H1 (cell line): ENCODE measurements around the gene CNGA2. TPM values are rescaled to one million over a fixed set of nuclear protein-coding genes. Genes with fewer than 3 reads are reported as not detected.

ENCODE experiments used
- CTCF ChIA-PET: fragments of 300-600 bp; sonication (Branson Sonifier 250); formaldehyde crosslinking; loops from one replicate; lab custom pipeline; 2021; ENCODE audit not compliant: partially characterized antibody; lab: Charles Lee
- POLR2A ChIA-PET: fragments of 300-600 bp; sonication (Branson Sonifier 250); formaldehyde crosslinking; loops from one replicate; lab custom pipeline; 2021; ENCODE audit warnings: inconsistent platforms; ENCODE audit not compliant: partially characterized antibody; lab: Charles Lee
- DNase-seq, 2 experiments: peaks; one replicate each; pipeline versions ENCODE4 v3.0.0 to v3.0.0-alpha.2; 2010 to 2022; ENCODE audit warnings: low spot score in 2 of 2, low read depth in 1 of 2, mixed read lengths in 1 of 2
- FAIRE-seq: peaks from 2 replicates; lab custom pipeline; 2011; peaks lifted over from hg19 to GRCh38; lab: Jason Lieb, UNC
- H2AFZ ChIP-seq: 2 replicates; pipeline ENCODE4 v1.8.1; 2012; ENCODE audit warnings: low read length, inconsistent platforms
- H2AK5ac ChIP-seq: 2 replicates; pipeline ENCODE4 v1.6.1; 2013; ENCODE audit warnings: low read depth, low read length
- H2BK120ac ChIP-seq: replicated peaks from 2 replicates; pipeline ENCODE3; 2013; ENCODE audit warnings: low read depth, low read length, inconsistent platforms
- H2BK12ac ChIP-seq: 2 replicates; pipeline ENCODE4 v1.6.1; 2013; ENCODE audit warnings: low read depth, low read length
- H2BK15ac ChIP-seq: 2 replicates; pipeline ENCODE4 v1.6.1; 2013; ENCODE audit warnings: low read length
- H2BK20ac ChIP-seq: 2 replicates; pipeline ENCODE4 v1.6.1; 2013; ENCODE audit warnings: low read length
- H2BK5ac ChIP-seq: 2 replicates; pipeline ENCODE4 v1.6.1; 2013; ENCODE audit warnings: low read depth, low read length
- H3K14ac ChIP-seq: 2 replicates; pipeline ENCODE4 v1.6.1; 2013; ENCODE audit warnings: inconsistent platforms; ENCODE audit not compliant: insufficient read length
- H3K18ac ChIP-seq: 2 replicates; pipeline ENCODE4 v1.6.1; 2013; ENCODE audit warnings: low read length; ENCODE audit errors: extremely low read depth
- H3K23ac ChIP-seq: 2 replicates; pipeline ENCODE4 v1.6.1; 2013; ENCODE audit warnings: inconsistent platforms; ENCODE audit not compliant: insufficient read length
- H3K23me2 ChIP-seq: 2 replicates; pipeline ENCODE4 v1.6.1; 2013; ENCODE audit warnings: low read depth, low read length
- H3K27ac ChIP-seq: 2 replicates; pipeline ENCODE4 v1.6.1; 2011; ENCODE audit warnings: low read depth, low read length, inconsistent platforms
- H3K27me3 ChIP-seq, 4 experiments: replicated peaks in 1 of 4; 1 replicate in 1 of 4; 2 replicates in 3 of 4; pipeline versions ENCODE4 v1.6.1 to v1.8.1; 2011 to 2013; ENCODE audit warnings: low read length in 3 of 4, mild to moderate bottlenecking in 3 of 4, inconsistent platforms in 2 of 4, mixed read lengths in 2 of 4, moderate library complexity in 1 of 4; ENCODE audit not compliant: control insufficient read depth in 3 of 4, insufficient read depth in 3 of 4; ENCODE audit errors: extremely low read depth in 1 of 4
- H3K36me3 ChIP-seq, 4 experiments: 2 replicates each; pipeline versions ENCODE4 v1.6.1 to v1.8.1; 2011 to 2013; ENCODE audit warnings: mild to moderate bottlenecking in 4 of 4, low read length in 3 of 4, moderate library complexity in 2 of 4, control low read depth in 1 of 4, inconsistent platforms in 1 of 4; ENCODE audit not compliant: insufficient read depth in 4 of 4, control insufficient read depth in 2 of 4
- H3K4ac ChIP-seq: replicated peaks from 2 replicates; pipeline ENCODE3; 2013; ENCODE audit warnings: low read length, low read depth, mixed read lengths, inconsistent platforms; ENCODE audit not compliant: insufficient read length
- H3K4me1 ChIP-seq, 4 experiments: replicated peaks in 1 of 4; 1 replicate in 1 of 4; 2 replicates in 3 of 4; pipeline versions ENCODE4 v1.6.1 to v1.8.1; 2011 to 2013; ENCODE audit warnings: low read length in 3 of 4, inconsistent platforms in 2 of 4, mixed read lengths in 1 of 4; ENCODE audit not compliant: insufficient read depth in 4 of 4, control insufficient read depth in 3 of 4
- H3K4me2 ChIP-seq, 2 experiments: 2 replicates each; pipeline versions ENCODE4 v1.6.1 to v1.8.1; 2011 to 2013; ENCODE audit warnings: low read depth in 2 of 2, low read length in 2 of 2, control low read depth in 1 of 2, inconsistent platforms in 1 of 2, mild to moderate bottlenecking in 1 of 2; ENCODE audit not compliant: insufficient read depth in 1 of 2
- H3K4me3 ChIP-seq, 4 experiments: fragments of 200-600, 300-600 bp in 1 of 4; sonication (generic), shearing (Covaris generic), sonication (Bioruptor Twin) in 1 of 4; 2 replicates each; pipeline versions ENCODE4 v1.5.1 to v1.8.1; 2011 to 2016; ENCODE audit warnings: low read length in 4 of 4, low read depth in 3 of 4, control low read depth in 2 of 4, inconsistent platforms in 2 of 4, mild to moderate bottlenecking in 2 of 4, mixed read lengths in 1 of 4, moderate library complexity in 1 of 4; ENCODE audit not compliant: insufficient read depth in 2 of 4; ENCODE audit errors: extremely low read depth in 1 of 4
- H3K56ac ChIP-seq: replicated peaks from 2 replicates; pipeline ENCODE3; 2013; ENCODE audit warnings: low read depth, mild to moderate bottlenecking, mixed read lengths, low read length, inconsistent platforms; ENCODE audit not compliant: insufficient read length
- H3K79me1 ChIP-seq: 2 replicates; pipeline ENCODE4 v1.6.1; 2013; ENCODE audit warnings: low read depth, low read length, control low read depth
- H3K79me2 ChIP-seq, 2 experiments: 2 replicates each; pipeline versions ENCODE4 v1.6.1 to v1.8.1; 2012 to 2013; ENCODE audit warnings: low read length in 2 of 2, mild to moderate bottlenecking in 2 of 2, inconsistent platforms in 1 of 2; ENCODE audit not compliant: insufficient read depth in 2 of 2, control insufficient read depth in 1 of 2
- H3K9ac ChIP-seq, 4 experiments: replicated peaks in 1 of 4; 1 replicate in 1 of 4; 2 replicates in 3 of 4; pipeline versions ENCODE4 v1.6.1 to v1.8.1; 2011 to 2013; ENCODE audit warnings: low read depth in 3 of 4, low read length in 3 of 4, control low read depth in 2 of 4, mild to moderate bottlenecking in 2 of 4, moderate library complexity in 2 of 4, inconsistent platforms in 1 of 4; ENCODE audit errors: extremely low read depth in 1 of 4
- H3K9me3 ChIP-seq, 2 experiments: 2 replicates each; pipeline versions ENCODE4 v1.6.1 to v1.8.1; 2012 to 2013; ENCODE audit warnings: mild to moderate bottlenecking in 2 of 2, moderate library complexity in 2 of 2, control low read depth in 1 of 2, inconsistent platforms in 1 of 2, low read depth in 1 of 2, low read length in 1 of 2, mixed read lengths in 1 of 2; ENCODE audit not compliant: insufficient read depth in 2 of 2
- H4K20me1 ChIP-seq, 2 experiments: replicated peaks in 1 of 2; 2 replicates each; pipeline versions ENCODE3 to v1.8.1; 2011 to 2013; ENCODE audit warnings: inconsistent platforms in 2 of 2, low read length in 2 of 2, mild to moderate bottlenecking in 1 of 2; ENCODE audit not compliant: insufficient read depth in 2 of 2, control insufficient read depth in 1 of 2
- H4K5ac ChIP-seq: 2 replicates; pipeline ENCODE4 v1.6.1; 2013; ENCODE audit warnings: low read length, low read depth, mixed read lengths, inconsistent platforms; ENCODE audit not compliant: insufficient read length
- H4K8ac ChIP-seq: 2 replicates; pipeline ENCODE4 v1.8.0; 2013; ENCODE audit warnings: mild to moderate bottlenecking, moderate library complexity, low read length, inconsistent platforms; ENCODE audit not compliant: insufficient read depth; ENCODE audit errors: extremely low read depth
- H4K91ac ChIP-seq: replicated peaks from 2 replicates; pipeline ENCODE3; 2013; ENCODE audit warnings: low read length, mixed read lengths, inconsistent platforms; ENCODE audit not compliant: insufficient read length
- BACH1 ChIP-seq: IDR thresholded peaks from 2 replicates; pipeline ENCODE4 v1.6.1; 2012; ENCODE audit warnings: low read length, improper control_type of control experiment
- CREB1 ChIP-seq: IDR thresholded peaks from 2 replicates; pipeline ENCODE4 v1.6.1; 2012; ENCODE audit warnings: inconsistent platforms
- E2F6 ChIP-seq: IDR thresholded peaks from 2 replicates; pipeline ENCODE4 v1.6.1; 2012; ENCODE audit warnings: inconsistent platforms
- NRF1 ChIP-seq: IDR thresholded peaks from 2 replicates; pipeline ENCODE4 v1.6.1; 2011; ENCODE audit warnings: mild to moderate bottlenecking, low read depth, low read length, improper control_type of control experiment
- POU5F1 ChIP-seq: IDR thresholded peaks from 2 replicates; pipeline ENCODE4 v1.6.1; 2011; ENCODE audit warnings: low read depth, mild to moderate bottlenecking, low read length, moderate library complexity
- RBBP5 ChIP-seq: IDR thresholded peaks from 2 replicates; pipeline ENCODE4 v1.7.1; 2012; ENCODE audit warnings: low read depth, mild to moderate bottlenecking, inconsistent platforms, low read length, moderate library complexity, borderline replicate concordance
- SIRT6 ChIP-seq: IDR thresholded peaks from one replicate; pipeline ENCODE4 v1.7.1; 2012; ENCODE audit warnings: low read length, inconsistent platforms
- TAF1 ChIP-seq: IDR thresholded peaks from 2 replicates; pipeline ENCODE4 v1.6.1; 2011; ENCODE audit warnings: mild to moderate bottlenecking, low read depth, low read length
- WGBS, 2 experiments: shearing (Covaris generic) in 1 of 2; methylation state at CpG; one replicate each; pipeline versions ENCODE4 v1.1.6 to v1.1.7; 2013 to 2015; ENCODE audit warnings: low lambda C conversion rate in 2 of 2, mixed read lengths in 2 of 2, inconsistent platforms in 1 of 2, low coverage in 1 of 2, missing lambda C conversion rate in 1 of 2; ENCODE audit not compliant: insufficient replicate concordance in 2 of 2, insufficient coverage in 1 of 2, insufficient read length in 1 of 2; ENCODE audit errors: extremely low coverage in 1 of 2, missing lambda C conversion rate in 1 of 2; 5-methylcytosine and 5-hydroxymethylcytosine counted together
- polyA plus RNA-seq, 7 experiments: library from polyadenylated mRNA; depleted of rRNA in 3 of 7; stranded (reverse) in 5 of 7; unstranded in 2 of 7; fragments of >200 nt in 5 of 7; fragments of 200-250 nt in 2 of 7; gene quantifications; 1 replicate in 5 of 7; 2 replicates in 1 of 7; 4 replicates in 1 of 7; pipeline versions ENCODE4 v1.2.1 to v1.2.3, GENCODE V29; 2011 to 2013; ENCODE audit warnings: missing spikeins in 2 of 7, mixed read lengths in 2 of 7
- total RNA-seq: library from RNA; stranded (reverse); fragmentation: NEBNext Ultra II Directional; extraction: Animal tissue kit (Norgen Biotek cat#: 25700); gene quantifications from 2 replicates; pipeline ENCODE4 v1.2.1, GENCODE V29; 2021

Gene CNGA2
- total and polyA plus RNA-seq, 2 of the 8 experiments (the other 6 are each of a cell fraction or from before 2014, with no cell fraction given): not detected

GRCh38 chrX:151727346-151727745 is 7.2 kb upstream of the CNGA2 start:
- Histone ChIP-seq H3K14ac (no peak overlapping the region), H3K27me3 (peaks cover 0 to 4% (median 0%) of the 10 kb centered on the region in 4 experiments; a peak in 3 of 7 replicates), H2AK5ac (no peak overlapping the region), H3K79me1 (no peaks in the 10 kb centered on the region), H3K56ac (no peak overlapping the region), H3K27ac (no peak overlapping the region), H3K4me3 (no peak overlapping the region), H3K79me2 (no peaks in the 10 kb centered on the region), H3K23ac (no peak overlapping the region), H3K9ac (no peak overlapping the region)
- FAIRE-seq: no peak
- DNase-seq: no peak
- CTCF ChIA-PET: interaction anchor here (0.6 to 2.5 kb wide), 5 partner anchors 13 to 1149 kb away, joined by 3 to 9 read pairs (median 3); no protein-coding TSS in a partner anchor
- 100% methylated on average over 1 of the region's 4 CpGs; no CpG with 5 or more reads in 1 of the 2 experiments for WGBS, 2 experiments
- POLR2A ChIA-PET: no interaction called here
- TF ChIP-seq POU5F1: no peak
- TF ChIP-seq SIRT6: no peak
- TF ChIP-seq BACH1: no peak
- TF ChIP-seq CREB1: no peak
- TF ChIP-seq E2F6: no peak
- no peak for TF ChIP-seq NRF1
- TF ChIP-seq TAF1: no peak
- no peak for TF ChIP-seq RBBP5
- TF ChIP-seq, all 59 proteins: peak for 0
- Histone ChIP-seq H2BK120ac (no peak overlapping the region), H2AFZ (no peak overlapping the region), H2BK15ac (no peak overlapping the region), H2BK5ac (no peak overlapping the region), H4K5ac (no peak overlapping the region), H3K36me3 (no peaks in the 10 kb centered on the region), H4K20me1 (no peaks in the 10 kb centered on the region), H4K8ac (no peak overlapping the region; the same call in 1 of the 2 replicates), H3K4me1 (peaks cover 0 to 6% (median 4%) of the 10 kb centered on the region in 4 experiments; a peak in 2 of 7 replicates), H3K4ac (no peak overlapping the region), H4K91ac (no peak overlapping the region), H2BK12ac (no peak overlapping the region), H3K4me2 (no peak overlapping the region), H3K23me2 (no peaks in the 10 kb centered on the region), H3K9me3 (no peaks in the 10 kb centered on the region), H2BK20ac (no peak overlapping the region), H3K18ac (no peak overlapping the region)
